ENCODE measurements around the gene TRIM32. TPM values are rescaled to one million over a fixed set of nuclear protein-coding genes. Genes with fewer than 3 reads are reported as not detected.
A peak's percentile ranks its signal among the peaks of the same experiment; 100 is the strongest.

The TRIM32 gene
- total and polyA plus RNA-seq, 4 donors = 3.3 to 25.5 (median 13.1) TPM

GRCh38 chr9:116668970-116669695 is 18.0 kb upstream of the TRIM32 start:
- Histone ChIP-seq H3K4me3 (ENCODE audit: low read length in 2 of 2) (no peak overlapping the region), H3K4me1 (ENCODE audit: control insufficient read depth in 1 of 2, insufficient read depth in 2 of 2, low read length in 2 of 2) (no peaks in the 10 kb centered on the region), H3K27ac (ENCODE audit: low read depth in 1 of 2, low read length in 2 of 2) (no peak overlapping the region), H3K36me3 (ENCODE audit: control insufficient read depth in 1 of 2, insufficient read depth in 2 of 2, low read length in 1 of 2) (no peaks in the 10 kb centered on the region), H3K9me3 (ENCODE audit: control insufficient read depth, low read length) (peaks cover 2% of the 10 kb centered on the region), H3K27me3 (ENCODE audit: control insufficient read depth in 1 of 2, insufficient read depth in 2 of 2, low read length in 1 of 2) (no peaks in the 10 kb centered on the region)
- no peak for DNase-seq
- ATAC-seq (ENCODE audit: low FRiP score) = no peak
- intact Hi-C loops (cut with DNase I) = loop anchor here in 1 of 2 donors (10.0 kb wide), 1 partner anchor 514 kb away; the partner anchor contains the start of gene PAPPA
- 96% methylated on average over 4 of the region's 4 CpGs for WGBS, 2 donors

GRCh38 chr9:116671605-116672004 is 15.5 kb upstream of the TRIM32 start:
- no peak for DNase-seq
- Histone ChIP-seq H3K27me3 (ENCODE audit: control insufficient read depth in 1 of 2, insufficient read depth in 2 of 2, low read length in 1 of 2) (no peaks in the 10 kb centered on the region), H3K36me3 (ENCODE audit: control insufficient read depth in 1 of 2, insufficient read depth in 2 of 2, low read length in 1 of 2) (no peaks in the 10 kb centered on the region), H3K4me1 (ENCODE audit: control insufficient read depth in 1 of 2, insufficient read depth in 2 of 2, low read length in 2 of 2) (no peaks in the 10 kb centered on the region), H3K9me3 (ENCODE audit: control insufficient read depth, low read length) (peaks cover 2% of the 10 kb centered on the region), H3K27ac (ENCODE audit: low read depth in 1 of 2, low read length in 2 of 2) (no peak overlapping the region), H3K4me3 (ENCODE audit: low read length in 2 of 2) (no peak overlapping the region)
- 80 to 82% methylated on average over 2 of the region's 2 CpGs for WGBS, 2 donors
- ATAC-seq (ENCODE audit: low FRiP score) = no peak
- intact Hi-C loops (cut with DNase I) = no loop called here

DNA sequence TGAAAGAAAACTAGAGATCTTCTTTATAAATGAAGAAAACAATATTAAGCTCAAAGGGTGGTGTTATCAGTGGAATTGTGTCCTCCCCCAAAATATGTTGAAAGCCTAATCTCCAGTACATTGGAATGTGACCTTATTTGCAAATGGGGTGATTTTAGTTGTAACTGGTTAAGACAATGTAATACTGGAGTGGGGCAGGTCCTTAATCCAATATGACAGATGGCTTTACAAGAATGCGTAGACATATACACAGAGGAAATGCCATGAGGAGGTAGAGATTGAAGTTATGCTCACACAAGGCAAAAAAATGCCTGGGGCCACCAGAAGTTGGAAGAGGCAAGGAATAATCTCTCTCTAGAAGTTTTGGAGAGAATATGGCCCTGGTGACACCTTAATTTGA is 13.7 kb upstream of the TRIM32 start:
- 39 to 92% methylated on average over 1 of the region's 1 CpG for WGBS, 2 donors
- ATAC-seq (ENCODE audit: low FRiP score) = no peak
- intact Hi-C loops (cut with DNase I) = no loop called here

GRCh38 chr9:116674210-116674980 is 12.7 kb upstream of the TRIM32 start:
- Histone ChIP-seq H3K36me3 (ENCODE audit: control insufficient read depth in 1 of 2, insufficient read depth in 2 of 2, low read length in 1 of 2) (no peaks in the 10 kb centered on the region), H3K4me1 (ENCODE audit: control insufficient read depth in 1 of 2, insufficient read depth in 2 of 2, low read length in 2 of 2) (no peaks in the 10 kb centered on the region), H3K9me3 (ENCODE audit: control insufficient read depth, low read length) (peaks cover 2% of the 10 kb centered on the region), H3K27me3 (ENCODE audit: control insufficient read depth in 1 of 2, insufficient read depth in 2 of 2, low read length in 1 of 2) (no peaks in the 10 kb centered on the region), H3K4me3 (ENCODE audit: low read length in 2 of 2) (no peak overlapping the region), H3K27ac (ENCODE audit: low read depth in 1 of 2, low read length in 2 of 2) (no peak overlapping the region)
- DNase-seq (no peak), ATAC-seq (ENCODE audit: low FRiP score) (no peak)
- WGBS, 2 donors = 91 to 93% methylated on average over 5 of the region's 5 CpGs
- intact Hi-C loops (cut with DNase I) = no loop called here

More for the DNA sequence above, 13.7 kb upstream of the TRIM32 start:
- H3K9me3 ChIP-seq (ENCODE audit: control insufficient read depth, low read length) = peaks cover 2% of the 10 kb centered on the region
- H3K4me1 ChIP-seq (ENCODE audit: control insufficient read depth in 1 of 2, insufficient read depth in 2 of 2, low read length in 2 of 2) = no peaks in the 10 kb centered on the region
- H3K36me3 ChIP-seq (ENCODE audit: control insufficient read depth in 1 of 2, insufficient read depth in 2 of 2, low read length in 1 of 2) = no peaks in the 10 kb centered on the region
- no peak for DNase-seq
- H3K4me3 ChIP-seq (ENCODE audit: low read length in 2 of 2) = no peak overlapping the region
- no peak overlapping the region for H3K27ac ChIP-seq (ENCODE audit: low read depth in 1 of 2, low read length in 2 of 2)
- no peaks in the 10 kb centered on the region for H3K27me3 ChIP-seq (ENCODE audit: control insufficient read depth in 1 of 2, insufficient read depth in 2 of 2, low read length in 1 of 2)

GRCh38 chr9:116683535-116683934 is 3.6 kb upstream of the TRIM32 start:
- no peaks in the 10 kb centered on the region for H3K27me3 ChIP-seq (ENCODE audit: control insufficient read depth in 1 of 2, insufficient read depth in 2 of 2, low read length in 1 of 2)
- H3K4me3 ChIP-seq (ENCODE audit: low read length in 2 of 2) = no peak overlapping the region
- intact Hi-C loops (cut with DNase I) = no loop called here
- no peak for DNase-seq
- no peaks in the 10 kb centered on the region for H3K36me3 ChIP-seq (ENCODE audit: control insufficient read depth in 1 of 2, insufficient read depth in 2 of 2, low read length in 1 of 2)
- no peak overlapping the region for H3K27ac ChIP-seq (ENCODE audit: low read depth in 1 of 2, low read length in 2 of 2)
- no peaks in the 10 kb centered on the region for H3K9me3 ChIP-seq (ENCODE audit: control insufficient read depth, low read length)
- no peak for ATAC-seq (ENCODE audit: low FRiP score)
- no peaks in the 10 kb centered on the region for H3K4me1 ChIP-seq (ENCODE audit: control insufficient read depth in 1 of 2, insufficient read depth in 2 of 2, low read length in 2 of 2)

- Histone ChIP-seq H3K4me1 (ENCODE audit: control insufficient read depth in 1 of 2, insufficient read depth in 2 of 2, low read length in 2 of 2) (peaks cover 0 to 3% of the 10 kb centered on the region in 2 donors), H3K27me3 (ENCODE audit: control insufficient read depth in 1 of 2, insufficient read depth in 2 of 2, low read length in 1 of 2) (no peaks in the 10 kb centered on the region), H3K4me3 (ENCODE audit: low read length in 2 of 2) (no peak overlapping the region), H3K9me3 (ENCODE audit: control insufficient read depth, low read length) (no peaks in the 10 kb centered on the region), H3K27ac (ENCODE audit: low read depth in 1 of 2, low read length in 2 of 2) (no peak overlapping the region), H3K36me3 (ENCODE audit: control insufficient read depth in 1 of 2, insufficient read depth in 2 of 2, low read length in 1 of 2) (no peaks in the 10 kb centered on the region)
- intact Hi-C loops (cut with DNase I) = no loop called here
- 64% methylated on average over 4 of the region's 4 CpGs for WGBS, 2 donors
- ATAC-seq (ENCODE audit: low FRiP score) = no peak
- DNase-seq = no peak
These were observed 1.9 kb upstream of the TRIM32 start for GRCh38 chr9:116685166-116685565.

DNA sequence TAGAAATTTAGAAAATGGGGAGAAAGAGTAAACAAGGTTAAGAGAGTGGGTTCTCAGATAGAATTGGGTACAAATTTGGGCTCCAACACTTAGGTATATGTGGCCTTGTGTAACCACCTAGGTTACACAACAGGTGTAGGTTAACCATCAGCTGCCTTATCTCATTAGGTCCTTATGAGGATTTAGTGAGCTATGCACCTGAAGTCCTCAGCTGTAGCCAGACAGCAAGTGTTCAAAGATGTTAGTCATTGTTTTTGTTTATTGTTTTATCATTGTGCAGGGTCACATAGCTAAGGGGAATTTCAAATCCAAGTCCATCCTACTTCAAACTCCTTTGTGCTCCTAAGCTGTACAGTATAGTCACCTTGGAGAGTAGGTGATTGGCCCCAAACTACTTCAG is 970 bp upstream of the TRIM32 start:
- Histone ChIP-seq H3K36me3 (ENCODE audit: control insufficient read depth in 1 of 2, insufficient read depth in 2 of 2, low read length in 1 of 2) (no peaks in the 10 kb centered on the region), H3K4me3 (ENCODE audit: low read length in 2 of 2) (no peak overlapping the region), H3K9me3 (ENCODE audit: control insufficient read depth, low read length) (no peaks in the 10 kb centered on the region), H3K4me1 (ENCODE audit: control insufficient read depth in 1 of 2, insufficient read depth in 2 of 2, low read length in 2 of 2) (peaks cover 0 to 3% of the 10 kb centered on the region in 2 donors), H3K27me3 (ENCODE audit: control insufficient read depth in 1 of 2, insufficient read depth in 2 of 2, low read length in 1 of 2) (no peaks in the 10 kb centered on the region), H3K27ac (ENCODE audit: low read depth in 1 of 2, low read length in 2 of 2) (no peak overlapping the region)
- intact Hi-C loops (cut with DNase I) = no loop called here
- DNase-seq (no peak), ATAC-seq (ENCODE audit: low FRiP score) (no peak)

DNA sequence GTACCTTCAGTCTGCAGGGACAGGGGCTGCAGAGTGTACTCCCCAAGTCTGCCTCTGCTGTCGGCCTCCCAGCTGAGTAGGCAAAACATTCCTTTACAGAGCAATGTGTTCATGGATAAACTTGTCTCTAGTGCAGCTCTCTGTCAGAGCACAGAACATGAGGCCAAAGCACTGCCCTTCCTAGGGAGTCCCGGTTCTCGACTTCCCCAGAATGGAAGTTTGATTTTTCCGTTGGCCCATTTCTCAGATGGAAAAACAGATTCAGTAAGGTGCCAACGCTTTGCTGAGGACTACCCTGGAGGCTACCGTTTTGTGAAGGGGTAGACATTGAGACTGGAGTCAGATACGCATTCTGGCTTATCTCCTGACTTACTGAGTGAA is 422 bp upstream of the TRIM32 start:
- Histone ChIP-seq H3K36me3 (ENCODE audit: control insufficient read depth in 1 of 2, insufficient read depth in 2 of 2, low read length in 1 of 2) (no peaks in the 10 kb centered on the region), H3K27me3 (ENCODE audit: control insufficient read depth in 1 of 2, insufficient read depth in 2 of 2, low read length in 1 of 2) (no peaks in the 10 kb centered on the region), H3K9me3 (ENCODE audit: control insufficient read depth, low read length) (no peaks in the 10 kb centered on the region), H3K27ac (ENCODE audit: low read depth in 1 of 2, low read length in 2 of 2) (peak overlapping the region in 1 of 2 donors; percentile 16), H3K4me1 (ENCODE audit: control insufficient read depth in 1 of 2, insufficient read depth in 2 of 2, low read length in 2 of 2) (peaks cover 0 to 3% of the 10 kb centered on the region in 2 donors), H3K4me3 (ENCODE audit: low read length in 2 of 2) (peak overlapping the region; percentile 56 to 91)
- DNase-seq (no peak), ATAC-seq (ENCODE audit: low FRiP score) (peak; percentile 53)
- 4 to 8% methylated on average over 7 of the region's 7 CpGs for WGBS, 2 donors
- intact Hi-C loops (cut with DNase I) = no loop called here

DNA sequence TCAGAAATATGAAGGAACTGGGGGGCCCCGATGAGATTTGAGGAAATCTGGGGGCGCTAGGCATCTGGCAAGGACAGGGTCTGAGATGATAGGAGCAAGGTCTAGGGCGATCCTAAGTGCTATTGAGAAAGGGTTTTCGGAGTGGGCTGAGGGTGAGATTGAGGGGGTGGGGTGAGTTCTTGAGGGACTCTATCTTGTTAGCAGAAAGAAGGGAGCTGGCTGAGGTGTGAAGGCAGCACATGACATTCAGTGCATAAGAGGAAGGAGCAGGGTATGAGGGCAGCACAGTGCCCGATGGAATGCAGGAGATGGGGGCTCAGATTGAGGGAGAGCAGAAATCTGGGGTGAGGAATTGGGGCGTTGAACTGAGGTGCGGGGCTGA is 640 bp downstream of the TRIM32 start:
- DNase-seq (no peak), ATAC-seq (ENCODE audit: low FRiP score) (peak; percentile 12)
- H3K4me3 ChIP-seq (ENCODE audit: low read length in 2 of 2) = peak overlapping the region; percentile 70 to 91
- no peaks in the 10 kb centered on the region for H3K9me3 ChIP-seq (ENCODE audit: control insufficient read depth, low read length)
- no peak overlapping the region for H3K27ac ChIP-seq (ENCODE audit: low read depth in 1 of 2, low read length in 2 of 2)
- H3K36me3 ChIP-seq (ENCODE audit: control insufficient read depth in 1 of 2, insufficient read depth in 2 of 2, low read length in 1 of 2) = no peaks in the 10 kb centered on the region
- H3K27me3 ChIP-seq (ENCODE audit: control insufficient read depth in 1 of 2, insufficient read depth in 2 of 2, low read length in 1 of 2) = no peaks in the 10 kb centered on the region
- peaks cover 3 to 4% of the 10 kb centered on the region in 2 donors for H3K4me1 ChIP-seq (ENCODE audit: control insufficient read depth in 1 of 2, insufficient read depth in 2 of 2, low read length in 2 of 2)
- intact Hi-C loops (cut with DNase I) = no loop called here
- 8 to 10% methylated on average over 7 of the region's 7 CpGs for WGBS, 2 donors

All from aorta (tissue), 5 donors.